IPS-11a (cell line): Measurements from ENCODE around the gene B4GALT3.

Experiments
- H3K4me3 ChIP-seq: one replicate; pipeline ENCODE4 v1.5.1; 2013; ENCODE audit warnings: low read depth, low read length, control low read depth

Gene B4GALT3

DNA sequence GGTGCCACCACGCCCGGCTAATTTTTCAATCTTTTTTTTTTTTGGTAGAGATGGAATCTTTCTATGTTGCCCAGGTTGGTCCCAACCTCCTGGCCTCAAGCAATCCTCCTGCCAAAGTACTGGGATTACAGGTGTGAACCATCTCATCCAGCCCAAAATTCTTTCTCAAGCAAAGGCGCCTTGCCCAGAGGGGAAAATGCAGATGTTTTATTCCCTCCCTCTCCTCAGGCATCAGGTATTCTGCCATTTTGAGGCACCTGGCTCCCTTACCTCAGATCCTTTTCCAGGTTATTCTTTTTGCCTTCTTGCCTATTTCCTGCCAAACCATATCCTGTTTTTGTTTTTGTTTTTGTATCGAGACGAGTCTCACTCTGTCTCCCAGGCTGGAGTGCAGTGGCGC, 11.1 kb upstream of the B4GALT3 start:
- no peak overlapping the region for H3K4me3 ChIP-seq

DNA sequence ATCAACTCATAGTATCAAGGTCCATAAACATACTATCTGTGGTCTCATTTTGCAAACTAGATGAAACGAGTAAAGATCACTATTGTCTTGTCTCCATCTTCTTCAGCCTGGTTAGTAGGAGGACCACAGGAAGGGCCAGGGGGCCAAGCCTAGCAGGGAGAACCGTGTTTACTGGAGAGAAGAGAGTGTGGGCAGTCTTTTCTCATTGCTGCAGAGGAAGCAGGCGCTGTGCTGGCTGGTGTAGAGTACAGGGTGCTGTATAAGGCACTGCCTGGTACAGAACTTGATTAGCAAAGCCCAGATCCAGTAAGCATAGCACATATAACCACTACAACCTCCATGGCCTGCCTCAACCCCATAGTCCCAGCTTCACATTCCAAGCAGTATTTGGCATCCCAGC, 10.0 kb upstream of the B4GALT3 start:
- H3K4me3 ChIP-seq = no peak overlapping the region

DNA sequence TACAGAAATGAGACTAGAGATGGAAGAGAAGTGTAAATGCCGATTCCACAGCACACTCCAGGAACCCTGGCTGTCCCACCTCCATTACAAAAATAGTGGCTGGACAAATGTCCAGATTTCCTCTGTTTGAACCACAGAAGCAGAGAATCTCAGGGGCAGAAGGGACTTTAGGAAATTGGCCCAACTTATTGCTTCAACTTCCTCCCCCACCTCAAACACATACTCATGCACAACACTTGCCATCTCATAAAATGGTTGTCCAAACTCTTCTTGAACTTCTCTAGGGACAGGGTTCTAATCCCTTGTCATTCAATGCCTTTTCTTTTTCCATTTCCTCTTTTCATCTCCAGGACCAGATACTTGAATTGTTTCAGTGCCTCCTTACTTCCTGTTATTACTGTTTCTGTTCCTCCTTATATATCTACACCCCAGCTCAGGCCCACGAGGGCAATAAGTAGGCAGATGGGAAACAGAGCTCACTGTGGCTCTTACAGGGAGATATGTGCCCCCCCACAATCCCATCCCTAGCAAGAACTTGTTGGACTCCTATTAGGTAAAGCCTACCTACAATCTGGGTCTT, 8.5 kb upstream of the B4GALT3 start:
- no peak overlapping the region for H3K4me3 ChIP-seq

DNA sequence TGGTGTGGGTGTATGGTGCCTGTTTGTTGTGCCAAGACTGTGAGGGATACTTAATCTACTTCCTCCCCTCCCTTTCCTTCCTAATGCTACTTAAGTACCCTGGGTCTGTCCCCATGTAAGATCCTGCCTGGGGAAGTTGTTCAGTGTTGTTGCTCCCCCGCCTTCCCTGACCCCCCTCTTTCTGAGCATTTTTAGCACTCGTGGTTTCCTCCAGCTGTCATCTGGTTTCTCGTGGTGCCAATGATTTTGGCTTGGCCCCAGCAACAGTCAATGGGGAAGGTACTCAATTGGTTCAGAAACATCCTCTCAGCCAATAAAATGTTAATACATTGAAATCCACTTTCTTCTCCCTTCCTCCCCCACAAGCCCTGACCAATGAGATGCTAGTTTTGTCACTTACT, 8.0 kb upstream of the B4GALT3 start:
- H3K4me3 ChIP-seq = no peak overlapping the region

DNA sequence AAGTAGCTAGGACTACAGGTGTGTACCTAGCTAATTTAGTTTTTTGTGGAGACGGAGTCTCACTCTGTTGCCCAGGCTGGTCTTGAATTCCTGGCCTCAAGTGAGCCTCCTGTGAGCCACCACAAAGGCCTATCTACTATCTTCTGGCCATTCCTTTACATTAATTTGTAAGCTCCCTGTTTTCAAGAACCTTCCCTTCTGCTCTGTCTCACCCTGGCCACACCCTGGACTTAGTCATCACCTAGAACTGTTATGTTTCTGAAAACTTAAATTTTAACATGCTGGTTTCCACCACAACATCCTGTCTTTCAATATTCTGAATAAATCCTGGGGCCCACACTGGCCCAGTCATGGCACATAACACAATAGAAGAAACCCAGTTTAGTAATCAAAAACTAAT, 4.9 kb upstream of the B4GALT3 start:
- no peak overlapping the region for H3K4me3 ChIP-seq

DNA sequence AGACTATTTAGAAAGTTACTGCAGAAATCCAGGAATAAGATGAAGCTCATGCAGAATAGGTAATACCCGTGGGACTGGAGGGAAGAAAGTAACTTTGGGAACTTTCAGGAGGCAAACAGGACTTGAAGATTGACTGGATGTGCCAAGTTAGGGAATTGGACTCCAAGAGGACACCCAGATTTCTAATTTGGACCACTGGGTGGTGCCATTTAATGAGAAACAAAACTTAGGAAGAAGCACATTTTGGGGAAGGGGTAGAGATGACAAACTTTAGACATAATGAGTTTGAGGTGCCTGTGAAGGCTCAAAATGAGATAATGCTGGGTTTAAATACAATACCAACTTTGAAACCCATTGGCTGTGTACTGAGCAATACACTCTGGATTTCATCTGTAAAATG, 3.3 kb upstream of the B4GALT3 start:
- H3K4me3 ChIP-seq = no peak overlapping the region

DNA sequence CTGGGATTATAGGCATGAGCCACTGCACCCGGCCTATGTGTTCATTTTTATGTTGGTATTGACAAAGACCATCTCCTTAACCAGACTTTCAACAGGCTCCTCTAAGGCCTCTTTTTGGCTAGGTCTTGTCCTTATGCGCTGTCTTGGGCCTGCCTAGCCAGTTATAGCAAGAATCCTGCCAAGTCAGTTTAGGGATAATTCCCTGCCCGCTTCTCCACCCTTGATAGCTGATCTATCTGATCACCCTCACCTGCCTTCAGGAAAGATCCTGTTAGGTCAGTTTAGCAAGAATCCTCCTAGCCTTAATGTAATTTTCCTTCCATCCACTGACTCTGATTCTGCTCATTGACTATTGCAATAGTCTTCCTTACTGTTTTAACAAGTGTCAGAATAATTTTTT, 2.4 kb upstream of the B4GALT3 start:
- no peak overlapping the region for H3K4me3 ChIP-seq

DNA sequence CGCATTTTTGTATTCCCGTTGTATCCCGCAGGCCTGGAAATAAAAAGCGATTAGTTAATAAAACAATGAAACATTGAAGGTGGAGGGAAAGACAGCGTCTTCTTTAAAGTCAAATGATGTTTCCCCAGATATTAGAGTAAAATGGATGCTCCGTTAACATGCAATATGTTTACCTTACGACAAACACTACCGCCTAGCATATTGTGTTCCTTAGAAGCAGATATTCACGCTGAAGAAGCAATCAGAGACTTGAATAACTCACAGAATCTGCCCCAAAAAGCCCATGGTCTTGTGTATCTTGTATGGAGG, 583 bp upstream of the B4GALT3 start:
- H3K4me3 ChIP-seq = peak overlapping the region; percentile 91

DNA sequence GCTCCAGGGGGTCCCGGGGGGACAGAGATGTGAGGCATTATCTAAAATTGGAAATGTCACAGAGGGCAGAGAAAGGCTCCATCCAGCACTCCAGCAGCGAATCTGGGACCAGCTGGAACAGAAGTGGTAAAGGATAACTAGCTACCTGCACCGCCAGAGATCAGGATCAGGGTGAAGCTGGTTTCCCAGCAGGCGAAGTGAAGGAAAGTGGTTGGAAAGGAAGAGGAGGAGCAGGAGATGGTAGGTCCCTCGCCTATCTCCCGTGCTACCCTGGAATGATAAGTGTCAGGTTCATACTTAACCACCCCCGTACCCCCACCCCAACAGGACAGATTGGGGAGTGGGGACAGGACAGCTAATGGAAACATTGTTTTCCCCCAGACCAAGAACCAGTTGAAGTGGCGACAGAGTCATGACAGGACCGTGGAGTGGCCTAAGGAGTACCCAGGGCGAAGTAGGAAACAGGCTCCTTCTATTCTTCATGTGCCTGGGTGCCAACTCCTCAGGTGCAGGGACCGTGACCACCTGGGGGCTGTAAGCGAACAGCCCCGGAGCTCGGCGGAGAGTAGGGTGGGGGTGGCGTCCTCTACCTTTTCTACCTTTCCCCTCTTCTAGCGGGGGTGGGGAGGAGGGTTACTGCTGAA, 717 bp downstream of the B4GALT3 start:
- peak overlapping the region; percentile 91 for H3K4me3 ChIP-seq

DNA sequence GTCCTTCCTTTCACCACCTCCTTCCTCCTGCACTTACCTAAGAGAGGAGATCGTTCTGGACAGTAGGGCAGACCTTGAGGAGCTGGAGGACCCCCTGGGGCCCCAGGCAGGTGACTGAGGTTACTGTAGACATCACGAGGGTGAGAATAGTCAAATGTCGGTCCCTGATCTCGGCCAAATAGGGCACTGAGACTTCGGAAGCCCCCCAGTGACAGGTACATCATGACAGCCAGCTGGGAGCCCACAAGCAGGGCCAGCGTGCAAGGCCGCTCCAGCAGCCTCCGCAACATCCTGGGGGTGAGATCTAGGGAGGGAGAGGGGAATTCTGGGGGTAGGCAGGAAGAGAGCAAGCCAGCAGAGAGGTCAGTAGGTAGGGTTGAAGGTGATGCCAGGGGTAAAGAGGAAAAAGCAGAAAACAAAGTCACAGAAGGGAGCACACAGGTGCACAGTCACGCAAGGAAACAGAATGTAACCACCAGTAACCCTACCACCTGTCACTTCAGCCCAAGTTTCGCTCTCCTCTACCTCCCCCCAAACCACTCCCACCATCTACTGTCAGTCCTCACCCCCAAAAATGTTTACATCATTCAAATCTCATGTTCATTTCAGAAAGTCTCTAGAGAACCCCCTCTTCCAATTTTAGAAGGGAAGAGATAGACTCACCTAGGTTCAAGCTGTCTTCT, 1.4 kb downstream of the B4GALT3 start:
- no peak overlapping the region for H3K4me3 ChIP-seq

DNA sequence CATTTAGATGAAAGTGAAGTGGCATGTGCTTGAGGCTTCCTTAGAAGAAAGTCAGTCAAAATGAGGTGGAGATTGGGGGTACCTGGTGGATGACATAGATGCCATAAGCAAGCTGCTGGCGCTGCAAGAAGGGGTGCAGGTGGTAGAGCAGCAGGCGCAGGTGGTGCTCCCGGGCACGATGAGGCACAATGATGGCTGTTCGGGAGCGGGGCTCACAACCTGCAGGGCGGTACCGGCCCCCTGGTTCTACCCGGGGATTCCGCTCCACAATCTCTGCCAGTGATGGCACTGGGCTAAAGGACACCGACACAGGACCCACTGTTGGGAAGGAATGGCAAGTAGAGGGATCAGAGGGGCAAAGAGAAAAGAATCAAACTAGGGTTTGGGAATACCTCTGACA, 2.4 kb downstream of the B4GALT3 start:
- no peak overlapping the region for H3K4me3 ChIP-seq

DNA sequence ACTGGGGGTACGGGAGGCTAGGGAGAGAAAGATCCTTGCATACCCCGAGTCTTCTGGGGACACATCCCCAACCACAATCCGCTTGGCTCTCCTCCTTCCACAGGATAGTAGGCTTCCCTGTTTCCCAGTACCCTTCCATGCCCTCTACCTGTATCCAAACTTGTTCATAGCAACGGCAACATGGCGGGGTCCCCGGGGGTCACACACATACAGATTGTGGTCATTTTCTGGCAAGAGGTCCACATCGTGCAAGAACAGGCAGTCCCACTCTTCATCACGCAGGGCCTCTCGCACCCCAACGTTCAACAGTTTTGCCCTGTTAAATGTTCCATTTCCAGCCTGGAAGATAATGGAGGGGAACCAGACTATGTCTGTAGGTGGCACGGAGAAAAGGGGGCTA, 3.6 kb downstream of the B4GALT3 start:
- no peak overlapping the region for H3K4me3 ChIP-seq

DNA sequence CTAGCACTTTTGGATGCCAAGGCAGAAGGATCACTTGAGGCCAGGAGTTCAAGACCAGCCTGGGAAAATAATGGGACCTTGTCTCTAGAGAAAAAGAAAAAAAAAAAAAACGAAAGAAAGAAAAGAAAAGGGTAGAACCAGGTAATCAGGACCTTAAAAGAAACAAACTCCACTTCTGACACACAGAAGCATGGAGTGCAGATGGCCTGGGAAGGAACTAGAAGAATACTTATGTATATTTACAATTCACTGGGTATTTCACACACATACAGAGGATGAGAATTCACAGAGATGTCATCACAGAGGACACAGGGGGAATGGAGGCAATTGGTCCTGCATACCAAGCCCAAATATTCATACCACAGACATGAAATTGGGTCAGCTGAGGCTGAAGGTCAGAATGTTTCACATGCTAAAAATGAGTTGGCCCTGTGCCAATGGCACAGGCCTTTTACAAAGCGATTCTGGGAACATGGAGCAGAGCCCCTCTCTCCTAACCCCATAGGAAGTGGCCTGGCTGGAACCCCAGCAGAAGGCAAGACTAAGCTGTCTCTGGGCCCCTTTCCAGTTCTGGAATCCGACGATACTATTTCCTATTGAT, 4.4 kb downstream of the B4GALT3 start:
- H3K4me3 ChIP-seq = no peak overlapping the region

DNA sequence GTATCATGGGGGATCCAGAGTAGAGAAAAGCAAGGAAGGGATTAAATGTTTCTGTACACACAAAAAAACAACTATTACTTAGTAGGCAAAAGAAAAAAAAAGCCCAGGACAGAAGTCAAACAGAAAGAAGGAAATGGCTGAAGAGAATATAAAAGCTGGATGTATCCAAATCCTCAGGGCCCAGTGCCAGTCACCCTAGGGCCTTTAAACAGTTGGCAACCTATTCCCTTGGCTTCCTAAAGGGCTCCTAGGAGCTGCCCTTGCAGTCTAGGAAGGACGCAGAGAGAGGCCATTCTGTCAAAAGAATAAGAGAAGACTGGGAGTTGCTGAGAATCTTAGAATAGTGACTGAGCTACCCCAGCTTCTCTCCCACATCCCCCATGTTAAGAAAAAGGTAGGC, 5.0 kb downstream of the B4GALT3 start:
- no peak overlapping the region for H3K4me3 ChIP-seq

DNA sequence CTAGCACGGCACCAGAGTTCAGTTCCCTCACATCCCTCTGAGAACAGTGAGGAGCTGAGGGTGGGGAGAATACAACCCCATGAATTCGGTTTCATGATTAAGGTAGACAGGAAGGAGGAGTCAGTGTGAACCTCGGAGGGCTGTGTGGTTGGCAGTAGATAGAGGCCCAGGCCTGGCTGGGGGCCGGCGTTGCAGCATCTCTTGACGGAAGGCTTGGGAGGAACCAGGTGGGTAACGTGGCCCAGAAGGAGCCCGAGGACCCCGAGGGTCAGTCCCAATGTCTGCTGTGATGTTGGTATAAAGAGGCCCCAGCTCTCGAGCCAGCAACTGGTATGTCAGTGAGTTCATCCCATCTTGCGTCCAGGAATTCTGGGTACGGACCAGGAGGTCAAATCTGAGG, 5.6 kb downstream of the B4GALT3 start:
- H3K4me3 ChIP-seq = no peak overlapping the region

DNA sequence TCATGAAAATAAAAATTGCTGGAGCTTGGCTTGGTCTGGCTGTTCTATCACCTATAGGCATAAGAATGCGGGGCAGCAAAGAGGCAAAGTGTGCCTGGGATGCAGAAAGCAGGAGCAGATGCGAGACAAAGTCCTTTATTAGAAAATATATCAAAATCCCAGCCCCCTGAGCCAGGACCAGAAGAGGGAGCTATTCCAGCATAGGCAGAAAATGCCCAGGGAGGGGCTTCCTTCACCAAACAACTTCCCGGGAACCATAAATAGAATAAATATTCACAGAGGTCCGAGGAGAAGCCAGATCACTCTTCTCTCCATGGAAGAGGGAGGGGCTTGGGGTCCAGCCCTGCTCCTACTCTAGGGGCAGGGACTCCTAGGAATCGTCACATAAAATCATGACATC, 6.1 kb downstream of the B4GALT3 start:
- no peak overlapping the region for H3K4me3 ChIP-seq

DNA sequence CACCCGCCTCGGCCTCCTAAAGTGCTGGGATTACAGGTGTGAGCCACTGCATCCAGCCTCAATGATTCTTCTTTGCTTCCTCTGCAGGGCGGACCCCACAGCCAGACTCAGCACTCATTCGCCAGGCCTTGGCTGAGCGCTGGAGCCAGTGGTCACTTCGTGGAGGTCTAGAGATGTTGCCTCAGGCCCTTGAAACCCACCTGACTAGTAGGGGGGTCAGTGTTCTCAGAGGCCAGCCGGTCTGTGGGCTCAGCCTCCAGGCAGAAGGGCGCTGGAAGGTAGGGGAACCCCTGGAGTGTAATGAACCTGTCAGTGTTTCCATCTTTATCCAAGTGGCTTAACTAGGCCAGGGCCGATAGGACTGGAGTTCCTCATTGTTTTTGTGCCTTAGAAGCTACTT, 8.4 kb downstream of the B4GALT3 start:
- no peak overlapping the region for H3K4me3 ChIP-seq

DNA sequence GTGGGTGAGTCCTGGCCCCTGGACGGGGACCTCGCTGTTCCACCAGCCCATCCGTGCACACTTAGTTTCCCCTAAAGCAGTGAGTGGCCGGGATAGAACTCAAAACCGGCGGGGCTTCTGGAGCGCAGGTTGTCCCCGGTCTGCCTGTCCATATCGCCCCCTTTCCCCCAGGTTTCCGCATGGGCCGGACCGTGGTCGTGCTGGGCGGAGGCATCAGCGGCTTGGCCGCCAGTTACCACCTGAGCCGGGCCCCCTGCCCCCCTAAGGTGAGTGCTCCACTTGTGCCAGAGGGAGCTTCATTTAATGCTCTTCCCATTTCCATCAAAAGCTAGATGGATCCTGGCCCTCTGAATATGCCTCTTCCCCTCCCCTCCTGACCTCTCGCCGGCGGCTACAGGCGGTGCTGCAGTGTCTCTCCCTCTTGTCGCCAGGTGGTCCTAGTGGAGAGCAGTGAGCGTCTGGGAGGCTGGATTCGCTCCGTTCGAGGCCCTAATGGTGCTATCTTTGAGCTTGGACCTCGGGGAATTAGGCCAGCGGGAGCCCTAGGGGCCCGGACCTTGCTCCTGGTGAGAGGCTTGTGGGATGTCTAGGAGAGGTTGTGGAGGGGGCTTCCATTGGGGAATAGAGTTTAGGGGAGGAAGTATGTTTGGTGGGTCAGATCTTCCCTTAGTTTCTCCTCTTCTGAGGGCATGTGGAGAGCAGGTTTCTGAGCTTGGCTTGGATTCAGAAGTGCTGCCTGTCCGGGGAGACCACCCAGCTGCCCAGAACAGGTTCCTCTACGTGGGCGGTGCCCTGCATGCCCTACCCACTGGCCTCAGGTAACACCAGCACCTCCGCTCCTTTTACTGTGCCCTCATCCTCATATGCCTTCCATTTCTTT, 10.4 kb downstream of the B4GALT3 start:
- peak overlapping the region; percentile 85 for H3K4me3 ChIP-seq

DNA sequence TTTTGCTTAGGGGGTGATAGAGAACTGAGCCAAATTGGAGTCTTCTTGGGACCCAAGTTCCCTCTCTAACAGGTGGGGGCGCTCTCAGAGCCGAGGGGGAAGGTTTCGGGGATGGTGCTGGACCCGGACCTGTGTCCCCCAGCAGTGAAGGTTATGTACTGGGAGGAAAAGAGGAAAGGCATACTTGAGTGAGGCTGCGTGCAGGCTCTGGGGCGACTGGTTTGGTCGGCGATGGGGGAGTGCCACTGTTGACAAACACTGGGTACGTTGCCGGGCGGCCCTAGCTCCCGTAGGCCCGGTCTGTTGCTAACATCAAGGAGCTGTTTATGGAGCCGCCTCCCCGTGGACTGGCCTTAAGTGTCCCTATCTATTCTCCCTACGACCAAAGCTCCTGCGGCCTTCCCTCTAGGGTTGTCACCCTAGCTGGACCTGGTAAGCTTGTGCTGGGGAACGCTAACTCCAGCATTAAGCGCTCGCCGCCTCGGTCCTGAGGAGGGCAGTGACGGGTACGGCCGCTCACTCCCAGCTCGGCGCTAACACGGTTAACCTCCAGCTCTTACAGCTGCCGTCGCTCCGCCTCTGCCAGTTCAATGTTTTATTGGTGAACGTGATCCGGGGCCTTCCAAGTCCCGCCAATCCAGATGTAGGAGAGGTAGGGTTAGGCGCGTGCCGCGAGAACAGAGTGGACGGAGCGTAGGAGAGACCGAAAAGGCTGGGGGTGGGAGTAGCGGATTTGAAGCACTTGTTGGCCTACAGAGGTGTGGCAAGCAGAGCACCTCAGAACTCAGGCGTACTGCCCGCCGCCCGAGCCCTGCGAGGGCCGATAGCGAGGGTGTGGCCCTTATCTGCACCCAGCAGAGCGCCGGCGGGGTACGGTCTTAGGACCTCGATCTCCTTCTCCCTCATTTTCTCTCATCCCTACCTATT, 11.3 kb downstream of the B4GALT3 start, which contains the start of gene PPOX:
PPOX (plus strand) TSS at position 685 of the 927 bp plus-strand sequence. CDS start 422 bp downstream, outside the sequence.
- H3K4me3 ChIP-seq = peak within 1 kb of the TSS; percentile 85
